A549 treated with Mapracorat at 1 μM for 4 hours (cell line): ENCODE results near the gene MLNR. TPM values are rescaled to one million over a fixed set of nuclear protein-coding genes. Genes with fewer than 3 reads are reported as not detected.

ENCODE experiments used
- total RNA-seq: library from RNA; stranded (reverse); fragments of 200-300 nt; extraction: Qiagen RNA extraction; gene quantifications from 5 replicates; pipeline ENCODE4 v1.2.3, GENCODE V29; 2022

The MLNR gene, protein sequence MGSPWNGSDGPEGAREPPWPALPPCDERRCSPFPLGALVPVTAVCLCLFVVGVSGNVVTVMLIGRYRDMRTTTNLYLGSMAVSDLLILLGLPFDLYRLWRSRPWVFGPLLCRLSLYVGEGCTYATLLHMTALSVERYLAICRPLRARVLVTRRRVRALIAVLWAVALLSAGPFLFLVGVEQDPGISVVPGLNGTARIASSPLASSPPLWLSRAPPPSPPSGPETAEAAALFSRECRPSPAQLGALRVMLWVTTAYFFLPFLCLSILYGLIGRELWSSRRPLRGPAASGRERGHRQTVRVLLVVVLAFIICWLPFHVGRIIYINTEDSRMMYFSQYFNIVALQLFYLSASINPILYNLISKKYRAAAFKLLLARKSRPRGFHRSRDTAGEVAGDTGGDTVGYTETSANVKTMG
- total RNA-seq, result 0.18 to 0.87 TPM (median 0.37 TPM) in 5 replicates

DNA sequence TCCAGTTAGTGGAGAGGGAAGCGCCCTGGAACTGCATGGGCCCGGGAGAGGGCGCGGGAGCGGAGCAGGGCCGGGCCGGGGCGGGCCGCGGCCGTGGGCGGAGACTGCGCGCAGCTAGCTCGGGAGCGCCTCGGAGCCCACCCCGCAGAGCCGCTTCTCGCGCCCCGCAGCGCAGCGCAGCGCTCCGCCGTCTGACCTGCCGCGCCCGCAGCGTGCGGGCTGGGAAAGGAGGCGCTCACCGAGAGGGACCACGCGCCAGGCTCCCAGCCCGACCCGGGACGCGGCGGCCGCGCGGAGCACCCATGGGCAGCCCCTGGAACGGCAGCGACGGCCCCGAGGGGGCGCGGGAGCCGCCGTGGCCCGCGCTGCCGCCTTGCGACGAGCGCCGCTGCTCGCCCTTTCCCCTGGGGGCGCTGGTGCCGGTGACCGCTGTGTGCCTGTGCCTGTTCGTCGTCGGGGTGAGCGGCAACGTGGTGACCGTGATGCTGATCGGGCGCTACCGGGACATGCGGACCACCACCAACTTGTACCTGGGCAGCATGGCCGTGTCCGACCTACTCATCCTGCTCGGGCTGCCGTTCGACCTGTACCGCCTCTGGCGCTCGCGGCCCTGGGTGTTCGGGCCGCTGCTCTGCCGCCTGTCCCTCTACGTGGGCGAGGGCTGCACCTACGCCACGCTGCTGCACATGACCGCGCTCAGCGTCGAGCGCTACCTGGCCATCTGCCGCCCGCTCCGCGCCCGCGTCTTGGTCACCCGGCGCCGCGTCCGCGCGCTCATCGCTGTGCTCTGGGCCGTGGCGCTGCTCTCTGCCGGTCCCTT is at the start of gene MLNR:
Gene MLNR (plus strand): TSS at position 303 of the 820 bp plus-strand sequence. CDS start 0 bp downstream, at position 303.

DNA sequence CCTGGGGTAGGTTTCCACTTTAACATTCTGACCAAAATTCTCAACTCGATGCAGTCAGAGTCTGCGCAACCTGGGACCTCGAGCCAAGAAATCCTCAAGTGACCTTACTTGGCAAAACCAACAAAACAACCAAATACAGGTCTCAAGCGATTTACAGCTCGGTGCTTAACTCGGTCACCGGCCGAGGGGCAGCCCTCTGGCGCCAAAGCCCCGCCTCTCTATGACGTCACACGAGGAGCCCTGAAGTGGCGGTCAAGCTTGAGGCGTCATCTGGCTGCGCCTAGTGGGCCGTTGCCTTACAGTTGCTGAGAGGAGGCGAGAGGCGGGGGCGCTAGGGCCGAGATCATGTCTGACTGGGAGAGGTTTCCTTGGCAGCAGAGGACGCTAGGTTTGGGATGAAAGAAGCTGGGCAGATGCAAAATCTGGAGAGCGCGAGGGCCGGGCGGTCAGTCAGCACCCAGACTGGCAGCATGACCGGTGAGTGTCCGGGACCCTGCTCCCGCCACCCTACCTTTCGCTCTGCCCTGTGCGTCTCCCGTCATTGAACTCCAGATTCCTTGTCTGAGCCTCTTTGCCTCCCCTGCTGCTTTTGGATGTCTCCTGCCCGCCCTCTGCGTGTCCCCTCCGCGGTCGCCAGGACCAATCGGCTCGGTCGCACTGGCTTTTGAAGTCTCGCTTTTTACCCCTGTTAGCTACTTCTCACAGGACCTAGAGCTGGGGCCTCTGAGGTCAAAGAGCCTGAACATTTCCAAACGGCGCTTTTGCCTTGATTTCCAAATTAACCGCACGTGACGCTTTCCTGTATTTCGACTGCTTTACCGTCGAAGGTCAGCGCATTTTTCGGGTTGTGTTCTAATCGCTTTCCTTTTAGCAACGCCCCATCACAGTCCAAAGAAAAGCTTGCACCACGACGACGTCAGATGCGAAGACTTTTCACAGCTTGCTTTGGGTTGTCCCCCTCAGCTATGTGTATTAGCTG is 27.8 kb downstream of the MLNR start, which contains the start of gene CDADC1:
Gene CDADC1 (plus strand): TSS at position 283 of the 979 bp plus-strand sequence. CDS start 113 bp downstream, at position 396.

Other genes with a start within 250 kb of the MLNR start
- 16.4 to 26.5 TPM (median 22.2 TPM) in 5 replicates for gene FNDC3A, start 244.4 kb upstream of the MLNR start, total RNA-seq
- 7.1 to 8.8 TPM (median 7.9 TPM) in 5 replicates for gene CDADC1, start 27.6 kb downstream of the MLNR start, total RNA-seq
- 1.5 to 2.3 TPM (median 2.1 TPM) in 5 replicates for gene CAB39L, start 223.7 kb downstream of the MLNR start, total RNA-seq
- gene SETDB2, start 223.9 kb downstream of the MLNR start, total RNA-seq, result 1.6 to 2.4 TPM (median 2.1 TPM) in 5 replicates